DND-41 (cell line): ENCODE measurements around the gene ADGRG7.

Experiments used
- ATAC-seq: fragments of 200-7000 bp; cut with Tn5 transposase; 3 replicates; pipeline ENCODE4 v1.9.1; 2021; ENCODE audit warnings: low read depth; ENCODE audit not compliant: insufficient read depth
- DNase-seq: peaks from one replicate; pipeline ENCODE4 v3.0.0-alpha.2; 2020
- H2AFZ ChIP-seq: 2 replicates; pipeline ENCODE4 v1.6.0; 2012; ENCODE audit warnings: low read depth, low read length
- H3K27ac ChIP-seq: 2 replicates; pipeline ENCODE4 v1.5.1; 2012; ENCODE audit warnings: low read length, inconsistent platforms
- H3K27me3 ChIP-seq: fragments of 200-600 bp; sonication (generic); 2 replicates; pipeline ENCODE4 v1.6.0; 2012; ENCODE audit warnings: low read length, mild to moderate bottlenecking, inconsistent platforms; ENCODE audit not compliant: insufficient read depth, poor library complexity
- H3K36me3 ChIP-seq: 2 replicates; pipeline ENCODE4 v1.5.1; 2012; ENCODE audit warnings: low read length, inconsistent platforms; ENCODE audit not compliant: insufficient read depth
- H3K4me1 ChIP-seq: 2 replicates; pipeline ENCODE4 v1.5.1; 2012; ENCODE audit warnings: mild to moderate bottlenecking, low read length; ENCODE audit not compliant: insufficient read depth
- H3K4me2 ChIP-seq: 2 replicates; pipeline ENCODE4 v1.6.0; 2012; ENCODE audit warnings: mild to moderate bottlenecking, moderate library complexity, low read length, inconsistent platforms; ENCODE audit not compliant: insufficient read depth
- H3K4me3 ChIP-seq, 2 experiments: fragments of 200-600 bp in 1 of 2; shearing (Covaris generic) in 1 of 2; 2 replicates each; pipeline ENCODE4 v1.5.1; 2012 to 2016; ENCODE audit warnings: inconsistent platforms in 2 of 2, low read length in 2 of 2, mild to moderate bottlenecking in 2 of 2, low read depth in 1 of 2, moderate library complexity in 1 of 2
- H3K79me2 ChIP-seq: 2 replicates; pipeline ENCODE4 v1.6.0; 2012; ENCODE audit warnings: low read length, inconsistent platforms; ENCODE audit not compliant: insufficient read depth
- H3K9ac ChIP-seq: 2 replicates; pipeline ENCODE4 v1.6.0; 2012; ENCODE audit warnings: low read depth, mild to moderate bottlenecking, inconsistent platforms, low read length, moderate library complexity
- H3K9me3 ChIP-seq: 2 replicates; pipeline ENCODE4 v1.5.1; 2012; ENCODE audit warnings: low read length, moderate library complexity, mild to moderate bottlenecking, inconsistent platforms; ENCODE audit not compliant: insufficient read depth, severe bottlenecking
- H4K20me1 ChIP-seq: 2 replicates; pipeline ENCODE4 v1.6.0; 2012; ENCODE audit warnings: low read length; ENCODE audit not compliant: insufficient read depth
- CTCF ChIP-seq: IDR thresholded peaks from 2 replicates; pipeline ENCODE4 v1.5.1; 2012; ENCODE audit warnings: borderline replicate concordance, low read length, moderate library complexity, mild to moderate bottlenecking; ENCODE audit not compliant: poor library complexity, severe bottlenecking; ENCODE audit errors: extremely low read depth
- EZH2 ChIP-seq: IDR thresholded peaks from 3 replicates; pipeline ENCODE4 v1.6.1; 2012; ENCODE audit warnings: borderline replicate concordance, low read depth, mild to moderate bottlenecking, moderate library complexity, low read length, inconsistent platforms; ENCODE audit not compliant: severe bottlenecking

ADGRG7 gene

DNA sequence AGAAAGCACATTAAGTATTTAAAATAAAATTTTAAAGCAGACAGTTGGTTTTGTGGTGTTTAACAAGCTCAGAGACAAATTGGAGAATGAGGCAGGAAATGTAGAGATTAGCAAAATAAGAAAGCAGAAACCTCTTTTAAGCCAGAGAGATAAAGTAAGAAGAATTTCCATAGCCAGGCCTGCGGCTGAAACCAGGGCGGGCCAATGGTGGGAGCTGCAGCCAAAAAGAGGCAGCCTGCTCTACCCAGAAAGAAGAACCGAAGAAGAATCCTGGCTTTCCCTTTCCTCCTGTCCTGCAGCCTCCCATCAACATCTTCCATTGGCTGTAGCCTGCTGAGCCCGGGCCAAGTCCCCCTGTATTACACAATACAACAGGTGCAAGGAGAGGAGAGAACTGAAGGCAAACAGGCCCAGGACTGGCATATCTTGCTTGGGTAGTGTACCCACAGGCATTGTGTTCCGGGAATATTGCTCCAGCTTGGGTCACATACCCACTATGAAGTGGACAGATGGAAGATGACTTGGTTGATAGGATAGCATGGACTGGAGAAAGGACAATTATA lies 88.4 kb downstream of the ADGRG7 start:
- Histone ChIP-seq H3K27ac (no peak overlapping the region), H3K4me3 (no peak overlapping the region), H3K4me2 (no peak overlapping the region), H3K27me3 (peaks cover 3% of the 10 kb centered on the region), H3K36me3 (no peaks in the 10 kb centered on the region), H3K4me1 (no peaks in the 10 kb centered on the region), H2AFZ (no peak overlapping the region), H3K9me3 (no peaks in the 10 kb centered on the region), H3K79me2 (no peaks in the 10 kb centered on the region), H3K9ac (no peak overlapping the region), H4K20me1 (no peaks in the 10 kb centered on the region)
- TF ChIP-seq CTCF (no peak), EZH2 (no peak)
- ATAC-seq = no peak
- no peak for DNase-seq

DNA sequence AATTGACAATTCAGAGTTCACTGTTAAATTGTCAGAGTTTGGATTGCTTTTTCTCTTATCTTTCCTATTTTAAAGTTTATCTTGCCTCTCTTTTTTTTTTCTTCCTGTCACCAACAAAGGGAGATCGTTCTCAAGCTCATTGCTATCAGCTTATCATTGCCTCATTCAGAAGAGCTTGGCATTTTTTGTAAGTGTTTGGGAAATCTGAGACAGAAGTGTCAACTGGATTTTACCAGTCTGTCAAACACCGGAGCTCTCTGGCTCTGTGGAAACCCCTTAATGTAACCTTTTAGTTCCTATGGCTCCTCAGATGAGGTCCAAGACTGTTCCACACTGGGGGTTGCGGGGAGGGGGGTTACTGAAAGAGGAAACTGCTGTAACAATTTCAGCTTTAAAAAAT lies 89.3 kb downstream of the ADGRG7 start:
- TF ChIP-seq EZH2 (no peak), CTCF (no peak)
- H3K4me2 ChIP-seq = no peak overlapping the region

DNA sequence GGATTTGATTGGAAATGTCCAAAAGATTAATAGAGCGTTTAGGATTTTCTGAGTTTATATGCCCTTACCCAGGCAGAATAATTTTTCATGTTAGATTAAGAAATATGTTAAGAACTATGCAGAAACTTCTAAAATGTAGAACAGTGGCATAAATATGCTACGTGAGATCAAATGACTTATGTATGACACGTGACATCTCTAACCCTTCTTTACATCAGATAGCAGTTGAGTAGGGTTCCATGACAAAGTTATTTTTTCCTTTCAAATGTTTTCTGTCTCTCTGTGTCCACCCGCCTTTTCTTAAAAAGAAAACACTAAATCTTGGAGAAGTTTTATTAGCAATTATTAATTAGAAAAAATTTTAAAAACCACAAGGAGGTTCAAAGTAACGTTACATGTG lies 91.3 kb downstream of the ADGRG7 start:
- no peak overlapping the region for H2AFZ ChIP-seq
- peaks cover 3% of the 10 kb centered on the region for H3K27me3 ChIP-seq
- no peak overlapping the region for H3K9ac ChIP-seq
- H4K20me1 ChIP-seq = no peaks in the 10 kb centered on the region
- no peak overlapping the region for H3K4me2 ChIP-seq
- no peaks in the 10 kb centered on the region for H3K79me2 ChIP-seq
- H3K4me3 ChIP-seq = no peak overlapping the region
- H3K36me3 ChIP-seq = no peaks in the 10 kb centered on the region
- no peak for TF ChIP-seq EZH2
- no peak for TF ChIP-seq CTCF
- DNase-seq = no peak
- no peak overlapping the region for H3K27ac ChIP-seq
- no peaks in the 10 kb centered on the region for H3K9me3 ChIP-seq
- H3K4me1 ChIP-seq = no peaks in the 10 kb centered on the region
- ATAC-seq = no peak

More for the DNA sequence above, 89.3 kb downstream of the ADGRG7 start:
- DNase-seq = no peak
- no peak overlapping the region for H3K27ac ChIP-seq
- peaks cover 3% of the 10 kb centered on the region for H3K27me3 ChIP-seq
- H4K20me1 ChIP-seq = no peaks in the 10 kb centered on the region
- H3K9ac ChIP-seq = no peak overlapping the region
- ATAC-seq = no peak
- no peaks in the 10 kb centered on the region for H3K79me2 ChIP-seq
- H3K4me3 ChIP-seq = no peak overlapping the region
- no peaks in the 10 kb centered on the region for H3K9me3 ChIP-seq
- H3K36me3 ChIP-seq = no peaks in the 10 kb centered on the region
- H2AFZ ChIP-seq = no peak overlapping the region
- H3K4me1 ChIP-seq = no peaks in the 10 kb centered on the region
